GM18526 (cell line): ENCODE data around the gene FRAS1.

Experiments used
- POLR2A ChIP-seq: IDR thresholded peaks from 3 replicates; pipeline ENCODE4 v1.6.1; 2011; ENCODE audit not compliant: insufficient read length; ENCODE audit errors: extremely low read depth

FRAS1 gene

DNA sequence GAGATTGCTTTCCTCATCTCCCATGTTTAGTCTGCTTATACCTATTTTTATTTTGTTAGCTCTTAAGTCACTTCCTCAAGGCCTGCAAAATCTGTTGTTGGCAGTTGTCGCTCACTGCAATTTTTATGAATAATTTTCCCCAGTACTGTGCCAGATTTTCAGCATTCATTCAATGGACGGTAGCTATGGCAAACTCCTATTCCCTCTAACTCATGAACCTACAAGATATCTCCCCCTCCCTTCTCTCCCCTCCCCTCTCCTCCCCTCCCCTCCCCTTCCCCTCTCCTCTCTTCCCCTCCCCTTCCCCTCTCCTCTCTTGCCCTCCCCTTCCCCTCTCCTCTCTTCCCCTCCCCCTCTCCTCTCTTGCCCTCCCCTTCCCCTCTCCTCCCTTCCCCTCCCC lies 160.4 kb downstream of the FRAS1 start:
- no peak for TF ChIP-seq POLR2A

DNA sequence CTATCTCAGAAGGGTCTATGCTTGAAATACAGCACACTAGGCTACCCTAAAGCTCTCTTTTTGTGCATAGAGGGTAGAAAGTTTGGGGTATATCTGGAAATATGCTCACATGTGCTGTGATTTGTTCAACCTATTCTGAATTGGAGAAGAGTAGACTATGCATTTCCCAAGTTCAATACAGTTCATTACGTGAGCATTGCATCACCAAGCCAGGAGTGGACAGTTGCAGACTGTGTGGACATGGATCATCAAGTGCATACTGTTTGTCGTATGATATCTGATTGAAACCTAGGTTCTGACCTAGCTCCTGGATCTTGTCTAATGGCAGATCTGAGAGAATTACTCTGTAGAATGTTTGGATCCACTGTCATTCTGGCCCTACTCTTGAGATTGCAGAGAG lies 161.1 kb downstream of the FRAS1 start:
- no peak for TF ChIP-seq POLR2A

DNA sequence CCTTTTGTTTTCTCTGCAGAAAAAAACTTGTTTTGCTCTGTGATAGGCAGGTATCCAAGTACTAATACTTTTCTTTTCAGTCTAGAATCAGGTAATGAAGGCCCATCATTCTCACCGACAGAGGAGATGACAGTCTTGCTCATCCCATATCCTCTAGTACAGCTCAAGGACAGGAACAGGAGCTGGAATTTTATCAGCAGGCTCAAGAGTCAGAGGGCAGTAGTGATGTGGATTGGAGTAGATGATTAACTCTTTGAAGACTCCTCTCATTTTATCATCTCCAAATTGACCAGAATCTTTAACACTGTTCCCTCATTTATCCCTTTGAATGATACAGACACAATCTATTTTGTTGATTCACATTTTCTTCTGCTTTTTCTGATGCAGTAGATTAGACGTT lies 162.7 kb downstream of the FRAS1 start:
- TF ChIP-seq POLR2A: no peak

DNA sequence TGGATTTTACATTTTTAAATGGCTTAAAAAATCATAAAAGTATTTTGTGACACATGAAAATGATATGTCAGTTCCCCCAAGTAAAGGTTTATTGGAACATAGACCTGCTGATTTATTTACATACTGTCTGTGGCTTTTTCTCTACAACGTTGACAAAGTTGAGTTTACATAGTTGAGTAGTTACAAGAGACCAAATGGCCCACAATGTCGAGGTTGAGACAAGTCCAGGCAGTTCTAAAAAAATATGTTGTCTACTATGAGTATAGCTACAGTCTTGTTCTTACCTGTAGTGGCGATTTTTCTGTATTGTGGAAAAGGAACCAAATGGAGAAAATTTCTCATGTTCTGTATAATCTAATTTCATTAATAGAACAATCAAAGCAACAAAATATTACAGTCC lies 163.2 kb downstream of the FRAS1 start:
- TF ChIP-seq POLR2A: no peak

DNA sequence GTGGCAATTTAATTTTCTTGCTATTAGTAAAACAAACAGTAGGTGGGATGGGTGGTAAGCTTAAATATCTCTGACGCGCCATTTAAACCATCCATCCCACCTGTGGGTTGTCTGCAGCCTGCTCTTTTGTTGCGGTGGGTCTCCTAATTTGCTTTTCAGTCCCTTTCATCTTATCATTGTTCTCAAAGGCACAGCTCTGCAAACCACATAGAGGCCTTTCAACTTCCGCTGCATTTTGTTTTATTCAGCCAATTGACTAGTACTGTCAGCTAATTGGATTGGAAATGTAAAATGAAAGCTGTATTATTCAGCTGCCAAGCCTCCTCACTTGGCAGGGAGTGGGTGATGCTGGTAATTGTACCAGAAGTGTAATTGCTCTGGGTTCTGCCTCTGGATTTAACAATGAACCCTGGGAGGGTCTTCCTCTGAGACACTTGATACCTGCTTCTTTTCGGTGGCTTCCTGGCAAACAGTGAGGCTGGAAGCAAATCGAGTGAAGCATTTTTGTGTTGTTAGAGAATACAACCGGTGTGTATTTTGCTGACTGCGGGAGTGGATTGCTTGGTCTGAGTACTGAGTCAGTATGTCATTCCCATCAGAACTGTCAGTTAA lies 165.6 kb downstream of the FRAS1 start:
- no peak for TF ChIP-seq POLR2A

DNA sequence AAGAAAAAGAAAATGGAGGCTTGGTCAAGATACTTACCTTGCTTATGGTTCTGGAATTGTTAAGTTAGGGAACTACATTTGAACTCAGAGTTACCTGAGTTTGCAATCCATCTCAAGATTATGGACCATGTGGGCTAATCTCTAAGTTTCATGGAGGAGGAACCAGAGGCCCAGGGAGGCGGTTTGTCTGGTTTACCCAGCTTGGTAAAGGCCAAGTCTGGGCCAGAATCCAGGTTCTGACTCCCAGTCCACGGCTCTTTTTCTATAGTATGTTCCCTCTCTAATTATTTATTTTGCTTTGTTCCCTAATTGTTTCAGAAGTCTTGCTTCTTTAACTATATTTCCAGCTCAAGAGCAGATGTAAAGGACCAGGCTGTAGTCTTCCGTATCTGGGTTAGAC lies 168.1 kb downstream of the FRAS1 start:
- no peak for TF ChIP-seq POLR2A

DNA sequence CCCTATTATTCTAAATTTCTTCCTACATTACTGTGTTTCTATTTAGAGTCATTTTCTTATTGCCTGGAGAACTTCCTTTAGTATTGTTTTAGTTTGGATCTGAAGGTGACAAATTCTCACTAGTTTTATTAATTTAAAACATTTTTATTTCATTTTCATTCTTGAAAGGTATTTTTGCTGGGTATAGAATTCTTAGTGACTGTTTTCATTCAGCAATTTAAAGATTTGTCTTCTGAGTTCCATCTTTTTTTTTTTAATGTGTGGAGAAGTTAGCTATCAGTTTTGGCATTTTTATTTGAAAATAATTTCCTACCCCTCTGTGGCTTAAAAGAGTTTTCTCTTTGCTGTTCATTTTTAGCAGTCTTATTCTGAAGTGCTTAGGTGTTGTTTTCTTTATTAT lies 169.2 kb downstream of the FRAS1 start:
- TF ChIP-seq POLR2A: no peak

DNA sequence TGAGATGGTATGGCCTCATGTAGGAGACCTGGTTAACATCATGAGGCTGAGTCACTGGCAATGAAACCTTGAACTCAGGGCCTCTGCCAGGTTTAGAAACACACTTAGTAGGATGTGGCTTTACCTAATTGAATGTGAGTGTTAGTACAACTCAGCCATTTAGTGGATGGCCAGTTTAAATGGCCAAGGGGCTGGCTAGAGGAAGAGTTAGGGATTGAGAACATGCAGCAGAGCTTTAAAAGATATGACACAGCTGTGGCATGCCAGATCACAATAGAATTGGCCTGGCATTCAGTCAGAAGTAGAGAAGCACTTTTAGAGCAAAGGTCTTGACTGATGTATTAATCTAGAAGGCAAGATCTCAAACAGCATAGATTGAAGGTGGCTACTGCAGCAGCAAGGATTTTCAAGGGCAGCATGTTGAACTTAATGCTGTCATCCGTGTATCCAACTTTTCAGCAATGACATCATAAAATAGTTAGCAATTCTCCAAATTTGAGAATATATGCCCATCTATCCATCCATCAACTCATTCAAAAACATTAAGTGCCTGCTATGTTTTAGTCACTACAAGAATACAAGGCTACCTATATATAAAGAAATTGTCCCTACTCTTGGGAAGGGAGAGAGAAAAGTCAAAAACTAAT lies 170.4 kb downstream of the FRAS1 start:
- no peak for TF ChIP-seq POLR2A

DNA sequence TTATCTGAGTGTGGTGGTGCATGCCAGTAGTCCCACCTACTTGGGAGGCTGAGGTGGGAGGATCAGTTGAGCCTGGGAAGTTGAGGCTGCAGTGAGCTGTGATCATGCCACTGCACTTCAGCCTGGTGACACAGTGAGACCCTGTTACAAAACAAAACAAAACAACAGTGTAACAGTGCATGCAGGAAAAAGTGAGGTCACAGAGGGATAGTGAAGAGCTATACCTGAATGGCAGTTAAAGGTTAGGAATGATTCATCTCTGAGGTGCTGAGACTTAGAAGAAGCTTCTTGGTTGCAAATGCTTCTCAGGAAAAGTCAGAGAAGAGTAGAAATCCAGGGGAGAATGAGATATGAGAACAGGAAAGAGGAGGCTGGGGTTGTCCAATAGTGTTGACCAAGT lies 178.7 kb downstream of the FRAS1 start:
- TF ChIP-seq POLR2A: no peak

DNA sequence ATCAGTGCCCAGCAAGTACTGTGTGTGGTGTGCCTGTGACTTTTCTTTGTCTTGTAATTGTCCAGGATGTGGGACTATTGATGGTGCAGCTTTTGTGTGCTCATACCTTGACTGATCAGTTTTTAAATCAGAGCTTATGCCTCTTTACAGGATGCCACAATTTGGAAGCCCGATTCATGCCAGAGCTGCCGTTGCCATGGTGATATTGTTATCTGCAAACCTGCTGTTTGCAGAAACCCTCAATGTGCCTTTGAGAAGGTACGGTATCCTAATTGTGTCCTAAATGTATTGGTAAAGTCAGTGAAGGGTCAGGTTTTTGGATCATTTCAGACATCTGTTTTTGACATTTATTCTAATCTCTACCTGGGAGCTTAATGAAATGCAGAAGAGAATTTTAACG lies 180.2 kb downstream of the FRAS1 start:
- TF ChIP-seq POLR2A: no peak

DNA sequence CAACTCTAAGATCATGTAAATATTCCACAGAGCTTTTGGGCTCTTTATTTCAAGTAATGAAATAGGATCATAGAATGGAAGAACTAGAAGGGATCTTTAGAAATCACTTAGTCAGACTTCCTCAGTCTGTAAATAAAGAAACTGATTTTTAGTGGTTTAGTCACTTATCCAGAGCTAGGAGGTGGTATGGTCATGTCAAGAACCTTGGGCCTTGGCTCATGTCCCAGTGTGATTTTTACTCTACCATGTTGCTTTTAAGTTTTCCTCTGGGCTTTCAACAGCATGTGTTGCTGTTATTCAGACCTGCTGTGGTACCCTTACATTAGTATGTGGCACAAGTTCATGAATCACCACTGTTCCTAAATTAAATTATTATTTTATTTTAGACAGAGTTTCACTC lies 184.9 kb downstream of the FRAS1 start:
- no peak for TF ChIP-seq POLR2A

DNA sequence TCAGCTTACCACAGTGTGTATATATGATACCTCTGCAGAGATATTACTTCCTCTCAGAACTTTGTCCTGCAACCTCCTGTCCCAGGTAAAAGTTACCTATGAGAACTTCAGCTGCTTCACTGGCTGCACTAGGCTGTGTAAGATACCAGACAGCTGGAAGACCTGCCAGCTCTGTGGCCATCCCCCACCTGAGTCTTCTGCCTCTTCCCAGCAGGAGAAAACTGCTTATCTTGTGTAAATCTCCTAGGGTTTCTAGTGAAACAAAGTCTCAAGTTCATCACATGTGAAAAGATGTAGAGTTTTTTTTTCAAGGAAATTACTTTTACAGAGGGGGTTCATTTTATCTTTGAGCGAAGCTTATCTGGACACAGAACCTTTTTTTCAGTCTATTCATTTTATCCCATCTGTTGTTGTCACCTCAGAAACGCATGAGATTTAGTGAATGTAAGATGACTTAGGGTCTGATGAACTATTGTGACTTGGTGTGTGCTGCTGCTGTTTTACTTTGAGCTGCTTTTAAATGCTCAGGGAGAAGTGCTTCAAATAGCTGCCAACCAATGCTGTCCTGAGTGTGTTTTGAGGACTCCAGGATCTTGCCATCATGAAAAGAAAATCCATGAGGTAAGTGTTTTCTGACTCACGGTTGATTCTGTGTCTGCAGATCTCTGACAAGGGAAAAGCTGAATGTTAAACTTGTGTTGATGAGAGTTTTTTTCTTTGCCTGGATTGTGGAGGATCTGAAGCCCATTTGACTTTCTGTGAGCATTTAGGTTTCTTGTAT lies 187.8 kb downstream of the FRAS1 start:
- TF ChIP-seq POLR2A: no peak

DNA sequence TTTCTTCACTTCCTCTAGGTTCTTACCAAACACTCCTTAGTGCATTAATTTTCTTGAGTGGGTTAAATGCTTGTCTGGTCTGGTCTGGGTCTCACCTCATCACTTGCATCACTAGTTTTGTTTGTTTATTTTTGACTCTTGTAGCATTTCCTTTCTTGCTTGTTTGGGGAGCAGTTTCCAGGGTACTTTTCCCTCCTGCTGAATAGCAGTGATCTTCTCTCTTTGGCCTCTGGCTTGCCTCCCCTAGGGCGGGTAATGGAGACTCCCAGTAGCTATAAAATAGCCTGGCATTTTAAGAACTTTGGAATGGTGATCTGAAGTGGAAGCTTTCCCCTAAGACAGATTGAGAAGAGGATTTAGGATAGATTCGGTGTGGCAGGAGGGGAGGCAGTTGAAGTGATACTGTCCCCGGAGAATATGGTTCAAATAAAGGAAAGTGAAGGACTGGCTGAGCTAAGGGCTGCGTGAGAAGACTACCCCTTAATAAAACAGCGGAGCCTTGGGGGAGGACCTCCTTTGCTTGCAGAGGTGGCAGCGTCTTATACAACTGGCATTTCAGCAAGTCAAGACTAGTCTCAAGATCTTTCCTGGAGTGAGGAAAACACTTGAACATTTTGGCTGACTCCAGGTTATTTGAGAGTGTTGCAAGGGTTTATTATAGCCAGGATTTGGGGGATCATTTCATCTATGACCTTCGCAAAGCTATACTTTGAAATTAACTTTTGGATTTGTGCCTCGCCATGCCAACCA lies 190.6 kb downstream of the FRAS1 start:
- TF ChIP-seq POLR2A: no peak

DNA sequence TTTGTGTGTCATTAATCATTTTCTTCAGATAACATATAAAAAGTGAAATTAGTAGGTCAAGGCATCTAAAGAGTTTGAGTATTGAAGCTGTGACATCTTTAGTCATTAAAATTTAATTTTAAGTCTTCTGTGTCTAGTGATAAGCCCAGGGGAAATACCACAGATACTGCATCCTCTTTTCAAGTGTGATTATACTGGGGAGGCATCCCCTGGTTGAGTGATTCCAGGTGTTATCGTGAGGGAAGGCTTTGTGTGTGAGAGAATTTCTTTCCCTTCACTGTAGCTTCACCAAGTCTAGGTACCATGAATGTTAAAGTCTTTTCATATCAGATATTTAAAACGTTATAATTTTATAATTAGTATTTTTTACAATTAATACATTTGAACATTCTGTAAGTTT lies 193.4 kb downstream of the FRAS1 start:
- no peak for TF ChIP-seq POLR2A

DNA sequence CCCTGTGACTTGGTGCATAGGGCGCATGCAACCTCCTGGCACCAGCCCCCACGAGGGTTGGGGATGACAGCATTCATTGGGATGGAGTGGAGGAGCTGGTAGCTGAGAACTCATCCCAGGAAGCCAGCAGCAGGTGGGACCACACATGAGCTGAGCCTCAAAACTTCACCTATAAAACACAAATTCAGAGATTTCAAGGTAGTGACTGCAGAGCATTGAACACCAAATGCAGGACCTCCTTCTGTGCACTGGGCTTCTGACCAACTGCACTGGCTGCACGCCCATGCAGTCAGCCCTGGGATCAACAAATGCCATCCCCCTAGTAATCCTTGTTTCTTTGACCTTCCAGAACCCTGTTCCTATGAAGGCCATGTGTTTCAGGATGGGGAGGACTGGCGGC lies 197.8 kb downstream of the FRAS1 start:
- no peak for TF ChIP-seq POLR2A

DNA sequence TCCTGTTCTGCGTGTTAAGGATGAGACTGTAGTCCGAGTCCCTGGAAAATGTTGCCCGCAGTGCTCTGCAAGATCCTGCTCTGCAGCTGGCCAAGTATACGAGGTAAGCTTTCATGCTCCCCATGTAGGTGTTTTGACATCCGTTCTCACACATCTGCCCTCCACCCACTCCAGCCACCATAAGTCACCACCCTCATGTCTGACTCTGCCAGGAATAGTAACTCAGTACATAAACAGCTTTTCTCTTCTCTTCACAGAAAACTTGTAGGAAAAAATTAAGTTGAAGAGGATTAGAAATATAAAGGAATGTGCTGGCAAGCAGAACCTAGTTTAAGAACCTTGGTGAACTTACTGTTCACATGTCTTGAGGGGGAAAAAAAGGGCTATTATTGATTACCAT lies 207.9 kb downstream of the FRAS1 start:
- no peak for TF ChIP-seq POLR2A

DNA sequence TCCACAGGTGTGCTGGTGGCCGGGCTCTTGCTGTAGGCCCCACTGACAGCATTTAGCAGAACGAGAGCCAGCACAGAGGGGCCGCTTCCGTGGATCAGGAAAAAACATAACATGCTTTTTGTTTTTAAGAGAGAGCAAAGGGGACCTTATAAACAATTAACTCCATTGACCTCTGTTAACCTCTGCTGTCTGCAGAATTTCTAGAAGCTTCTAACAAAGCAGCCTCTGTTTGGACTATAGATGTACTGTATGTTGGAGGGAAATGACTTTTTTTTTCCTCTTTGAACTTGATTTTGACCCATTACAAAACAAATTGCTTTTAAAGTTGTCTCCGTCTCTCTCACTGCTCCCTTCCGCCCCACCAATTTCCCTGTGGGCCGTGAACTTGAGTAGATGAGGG lies 210.7 kb downstream of the FRAS1 start:
- no peak for TF ChIP-seq POLR2A

DNA sequence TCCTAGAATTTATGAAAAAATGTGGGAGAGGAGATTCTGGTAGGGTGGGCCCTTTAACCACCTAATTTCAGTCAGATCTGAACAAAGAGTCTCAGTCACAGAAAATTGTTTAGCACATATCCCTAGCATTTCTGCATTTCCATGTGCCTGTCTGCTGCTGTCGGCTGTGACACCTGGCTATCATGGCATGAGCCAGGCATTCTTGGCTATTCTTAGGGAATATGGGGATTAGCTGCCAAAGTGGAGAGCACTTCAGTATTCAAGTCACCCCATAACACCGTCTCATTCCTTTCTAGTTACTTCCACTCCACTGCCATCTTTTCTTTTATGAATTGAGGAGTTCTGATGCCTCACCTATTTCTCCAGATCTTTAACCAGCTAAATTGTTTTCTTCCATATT lies 211.5 kb downstream of the FRAS1 start:
- TF ChIP-seq POLR2A: no peak
